22Rv1 (cell line): ENCODE measurements around the gene TMEM17.
A peak's percentile ranks its signal among the peaks of the same experiment; 100 is the strongest.

ENCODE experiments used
- H3K27ac ChIP-seq: fragments of 450-650 bp; 2 replicates; pipeline ENCODE4 v1.5.1; 2017
- CTCF ChIP-seq: fragments of 450-650 bp; IDR thresholded peaks from 2 replicates; pipeline ENCODE4 v1.5.1; 2017; ENCODE audit warnings: mild to moderate bottlenecking
- ZFX ChIP-seq: fragments of 450-650 bp; IDR thresholded peaks from 2 replicates; pipeline ENCODE4 v1.6.1; 2017; ENCODE audit warnings: antibody characterized with exemption, borderline replicate concordance

Gene TMEM17

GRCh38 chr2:62506421-62506750, 391 bp upstream of the TMEM17 start:
- TF ChIP-seq ZFX, result no peak
- no peak for TF ChIP-seq CTCF
- peak overlapping the region; percentile 90 for H3K27ac ChIP-seq

- H3K27ac ChIP-seq, result peak overlapping the region; percentile 90
- TF ChIP-seq ZFX (no peak), CTCF (no peak)
Observed at GRCh38 chr2:62505109-62505749, 766 bp downstream of the TMEM17 start.

GRCh38 chr2:62504657-62505056, 1.3 kb downstream of the TMEM17 start:
- no peak overlapping the region for H3K27ac ChIP-seq
- no peak for TF ChIP-seq CTCF
- TF ChIP-seq ZFX, result no peak

- no peak for TF ChIP-seq CTCF
- TF ChIP-seq ZFX, result no peak
- H3K27ac ChIP-seq, result no peak overlapping the region
Observed at GRCh38 chr2:62501794-62502500, 4.0 kb downstream of the TMEM17 start.

- TF ChIP-seq CTCF, result no peak
- H3K27ac ChIP-seq, result no peak overlapping the region
Observed at GRCh38 chr2:62501069-62501468, 4.9 kb downstream of the TMEM17 start.

- TF ChIP-seq ZFX, result no peak
- TF ChIP-seq CTCF, result no peak
- H3K27ac ChIP-seq, result no peak overlapping the region
Observed at GRCh38 chr2:62499430-62500060, 6.5 kb downstream of the TMEM17 start.

- no peak overlapping the region for H3K27ac ChIP-seq
- TF ChIP-seq CTCF (no peak), ZFX (no peak)
Observed at GRCh38 chr2:62498739-62499138, 7.3 kb downstream of the TMEM17 start.
